Cardiac muscle cell (in vitro differentiated cells and primary cell): Measurements from ENCODE around the gene SPEF2. TPM values are rescaled to one million over a fixed set of nuclear protein-coding genes. Genes with fewer than 3 reads are reported as not detected.

Source experiments
- DNase-seq, 2 donors: peaks; one replicate each; pipeline versions ENCODE4 v3.0.0 to v3.0.0-alpha.2; 2010 to 2017; ENCODE audit warnings: low read depth in 1 of 2, low spot score in 1 of 2
- H3K27ac ChIP-seq: fragments of 200-600 bp; sonication (generic); 2 replicates; pipeline ENCODE4 v1.5.1; 2016
- H3K27me3 ChIP-seq: fragments of 200-600 bp; sonication (generic); 2 replicates; pipeline ENCODE4 v1.6.0; 2016; ENCODE audit warnings: control low read depth
- H3K36me3 ChIP-seq: fragments of 200-600 bp; sonication (generic); 2 replicates; pipeline ENCODE4 v1.5.1; 2016; ENCODE audit warnings: control low read depth
- H3K4me1 ChIP-seq: fragments of 200-600 bp; sonication (generic); 2 replicates; pipeline ENCODE4 v1.8.1; 2017; ENCODE audit warnings: low read depth, mild to moderate bottlenecking, mixed run types
- H3K4me3 ChIP-seq: fragments of 200-600 bp; sonication (generic); 2 replicates; pipeline ENCODE4 v1.5.1; 2016; ENCODE audit warnings: mild to moderate bottlenecking
- H3K9me3 ChIP-seq: fragments of 200-600 bp; sonication (generic); 2 replicates; pipeline ENCODE4 v1.5.1; 2017; ENCODE audit warnings: low read depth, mild to moderate bottlenecking, control low read depth
- CTCF ChIP-seq: IDR thresholded peaks from 2 replicates; pipeline ENCODE4 v1.5.1; 2012; ENCODE audit warnings: low read depth, mild to moderate bottlenecking, low read length
- polyA plus RNA-seq: library from polyadenylated mRNA; unstranded; fragments of >200 nt; fragmentation: Nextera tagmentation; extraction: Ambion mirVana; gene quantifications from 2 replicates; pipeline ENCODE4 v1.2.1, GENCODE V29; 2016
- total RNA-seq: library from RNA; depleted of rRNA; stranded (reverse); fragments of >200 nt; gene quantifications from 2 replicates; pipeline ENCODE4 v1.2.3, GENCODE V29; 2016

SPEF2 gene
- total and polyA plus RNA-seq, 2 experiments from 2014 or later: 3.2 to 5.7 TPM

- Histone ChIP-seq H3K27me3 (no peaks in the 10 kb centered on the region), H3K9me3 (no peaks in the 10 kb centered on the region), H3K36me3 (no peaks in the 10 kb centered on the region), H3K27ac (no peak overlapping the region), H3K4me1 (peaks cover 6% of the 10 kb centered on the region), H3K4me3 (no peak overlapping the region)
- TF ChIP-seq CTCF: no peak
- no peak for DNase-seq
Measured at GRCh38 chr5:35826056-35826455, 208.4 kb downstream of the SPEF2 start.

GRCh38 chr5:35826554-35826953, 208.9 kb downstream of the SPEF2 start:
- Histone ChIP-seq H3K9me3 (no peaks in the 10 kb centered on the region), H3K27ac (no peak overlapping the region), H3K4me1 (peaks cover 6% of the 10 kb centered on the region), H3K27me3 (no peaks in the 10 kb centered on the region), H3K36me3 (no peaks in the 10 kb centered on the region), H3K4me3 (no peak overlapping the region)
- no peak for TF ChIP-seq CTCF
- no peak for DNase-seq

GRCh38 chr5:35828082-35828598, 210.5 kb downstream of the SPEF2 start:
- DNase-seq: no peak
- Histone ChIP-seq H3K9me3 (no peaks in the 10 kb centered on the region), H3K4me1 (peaks cover 6% of the 10 kb centered on the region), H3K4me3 (no peak overlapping the region), H3K36me3 (no peaks in the 10 kb centered on the region), H3K27me3 (no peaks in the 10 kb centered on the region), H3K27ac (no peak overlapping the region)
- no peak for TF ChIP-seq CTCF

GRCh38 chr5:35830587-35830986, 212.9 kb downstream of the SPEF2 start:
- H3K9me3 ChIP-seq: no peaks in the 10 kb centered on the region
- no peak for DNase-seq
- TF ChIP-seq CTCF: no peak
- H3K4me3 ChIP-seq: no peak overlapping the region
- no peaks in the 10 kb centered on the region for H3K27me3 ChIP-seq
- no peaks in the 10 kb centered on the region for H3K36me3 ChIP-seq
- H3K4me1 ChIP-seq: no peaks in the 10 kb centered on the region
- H3K27ac ChIP-seq: no peak overlapping the region

- Histone ChIP-seq H3K4me1 (no peaks in the 10 kb centered on the region), H3K9me3 (no peaks in the 10 kb centered on the region), H3K36me3 (no peaks in the 10 kb centered on the region), H3K27ac (no peak overlapping the region), H3K4me3 (no peak overlapping the region), H3K27me3 (no peaks in the 10 kb centered on the region)
- DNase-seq: no peak
- TF ChIP-seq CTCF: no peak
Measured at GRCh38 chr5:35832762-35833161, 215.1 kb downstream of the SPEF2 start.

GRCh38 chr5:35833224-35833623, 215.6 kb downstream of the SPEF2 start:
- H3K27ac ChIP-seq: no peak overlapping the region
- H3K4me3 ChIP-seq: no peak overlapping the region
- H3K4me1 ChIP-seq: no peaks in the 10 kb centered on the region
- no peak for DNase-seq
- no peak for TF ChIP-seq CTCF
- H3K36me3 ChIP-seq: no peaks in the 10 kb centered on the region
- no peaks in the 10 kb centered on the region for H3K9me3 ChIP-seq
- no peaks in the 10 kb centered on the region for H3K27me3 ChIP-seq
